Karpas-422 (cell line): ENCODE results near the gene SLC4A8. TPM values are rescaled to one million over a fixed set of nuclear protein-coding genes. Genes with fewer than 3 reads are reported as not detected.
A peak's percentile ranks its signal among the peaks of the same experiment; 100 is the strongest.

Experiments used
- DNase-seq: peaks from one replicate; pipeline ENCODE4 v3.0.0-alpha.2; 2015
- H2AFZ ChIP-seq: fragments of 200-600 bp; sonication (generic); 2 replicates; pipeline ENCODE4 v1.6.1; 2014; ENCODE audit warnings: antibody characterized with exemption, low read length, mixed read lengths
- H3K27ac ChIP-seq: fragments of 200-600 bp; sonication (generic); 2 replicates; pipeline ENCODE4 v1.5.1; 2014; ENCODE audit warnings: mild to moderate bottlenecking, low read length, moderate library complexity
- H3K27me3 ChIP-seq: fragments of 200-600 bp; sonication (generic); 2 replicates; pipeline ENCODE4 v1.6.1; 2014; ENCODE audit warnings: low read length, mixed read lengths
- H3K36me3 ChIP-seq: fragments of 200-600 bp; sonication (generic); 2 replicates; pipeline ENCODE4 v1.6.1; 2014; ENCODE audit warnings: low read length, mixed read lengths; ENCODE audit not compliant: insufficient read depth
- H3K4me1 ChIP-seq: fragments of 200-600 bp; sonication (generic); 2 replicates; pipeline ENCODE4 v1.6.1; 2014; ENCODE audit warnings: mild to moderate bottlenecking, low read length, mixed read lengths
- H3K4me2 ChIP-seq: fragments of 200-600 bp; sonication (generic); 2 replicates; pipeline ENCODE4 v1.6.1; 2014; ENCODE audit warnings: low read length, low read depth, mild to moderate bottlenecking; ENCODE audit not compliant: poor library complexity, severe bottlenecking
- H3K4me3 ChIP-seq: fragments of 200-600 bp; sonication (generic); 2 replicates; pipeline ENCODE4 v1.5.1; 2014; ENCODE audit warnings: mild to moderate bottlenecking, antibody characterized with exemption, low read length, mixed read lengths
- H3K79me2 ChIP-seq: fragments of 200-600 bp; sonication (generic); 2 replicates; pipeline ENCODE4 v1.6.1; 2014; ENCODE audit warnings: mild to moderate bottlenecking, low read length, mixed read lengths
- H3K9ac ChIP-seq: fragments of 200-600 bp; sonication (generic); 2 replicates; pipeline ENCODE4 v1.6.0; 2014; ENCODE audit warnings: low read length
- H3K9me2 ChIP-seq: fragments of 200-600 bp; sonication (generic), shearing (Covaris generic); replicated peaks from 2 replicates; pipeline ENCODE4 v1.6.0; 2014; ENCODE audit warnings: mild to moderate bottlenecking, low read length, moderate library complexity; ENCODE audit not compliant: insufficient read depth
- H3K9me3 ChIP-seq: fragments of 300-700, 200-600 bp; sonication (generic); 2 replicates; pipeline ENCODE4 v1.6.1; 2014; ENCODE audit warnings: low read length, mixed read lengths
- H4K20me1 ChIP-seq: fragments of 200-600 bp; sonication (generic); 2 replicates; pipeline ENCODE4 v1.6.1; 2014; ENCODE audit warnings: mild to moderate bottlenecking, antibody characterized with exemption, low read length, low read depth; ENCODE audit not compliant: insufficient read depth
- total RNA-seq: library from RNA; depleted of rRNA; stranded (reverse); fragments of >200 nt; shearing (Covaris generic); gene quantifications from 2 replicates; pipeline ENCODE4 v1.2.3, GENCODE V29; 2014; ENCODE audit warnings: low replicate concordance

SLC4A8 gene
- total RNA-seq, 1 experiment from 2014 or later = 9.1 TPM

- Histone ChIP-seq H3K4me1 (no peaks in the 10 kb centered on the region), H3K79me2 (no peaks in the 10 kb centered on the region), H3K27me3 (no peaks in the 10 kb centered on the region), H3K36me3 (no peaks in the 10 kb centered on the region), H2AFZ (no peak overlapping the region), H3K4me2 (no peak overlapping the region), H3K4me3 (no peak overlapping the region), H3K9me3 (no peaks in the 10 kb centered on the region), H3K9ac (no peak overlapping the region), H3K9me2 (no peaks in the 10 kb centered on the region), H4K20me1 (no peaks in the 10 kb centered on the region), H3K27ac (no peak overlapping the region)
- DNase-seq = no peak
Measured at GRCh38 chr12:51407604-51408003, 17.0 kb upstream of the SLC4A8 start.

GRCh38 chr12:51409846-51410245 lies 14.8 kb upstream of the SLC4A8 start:
- Histone ChIP-seq H3K4me2 (no peak overlapping the region), H3K27ac (no peak overlapping the region), H3K27me3 (no peaks in the 10 kb centered on the region), H3K9me2 (no peaks in the 10 kb centered on the region), H3K4me3 (no peak overlapping the region), H3K9ac (no peak overlapping the region), H3K36me3 (no peaks in the 10 kb centered on the region), H3K9me3 (no peaks in the 10 kb centered on the region), H3K4me1 (no peaks in the 10 kb centered on the region), H4K20me1 (no peaks in the 10 kb centered on the region), H2AFZ (no peak overlapping the region), H3K79me2 (no peaks in the 10 kb centered on the region)
- DNase-seq = no peak

- H4K20me1 ChIP-seq = no peaks in the 10 kb centered on the region
- H3K27ac ChIP-seq = no peak overlapping the region
- no peaks in the 10 kb centered on the region for H3K27me3 ChIP-seq
- no peaks in the 10 kb centered on the region for H3K4me1 ChIP-seq
- no peak overlapping the region for H3K4me3 ChIP-seq
- H3K4me2 ChIP-seq = no peak overlapping the region
- H3K9me3 ChIP-seq = no peaks in the 10 kb centered on the region
- DNase-seq = no peak
- H3K9me2 ChIP-seq = no peaks in the 10 kb centered on the region
- no peak overlapping the region for H2AFZ ChIP-seq
- no peaks in the 10 kb centered on the region for H3K36me3 ChIP-seq
- no peak overlapping the region for H3K9ac ChIP-seq
- H3K79me2 ChIP-seq = no peaks in the 10 kb centered on the region
Measured at GRCh38 chr12:51413149-51413548, 11.5 kb upstream of the SLC4A8 start.

- H3K9ac ChIP-seq = no peak overlapping the region
- H3K9me3 ChIP-seq = no peaks in the 10 kb centered on the region
- H3K36me3 ChIP-seq = no peaks in the 10 kb centered on the region
- H3K4me3 ChIP-seq = no peak overlapping the region
- H4K20me1 ChIP-seq = no peaks in the 10 kb centered on the region
- H3K27me3 ChIP-seq = no peaks in the 10 kb centered on the region
- no peak overlapping the region for H3K4me2 ChIP-seq
- DNase-seq = no peak
- H2AFZ ChIP-seq = no peak overlapping the region
- H3K9me2 ChIP-seq = no peaks in the 10 kb centered on the region
- no peak overlapping the region for H3K27ac ChIP-seq
- H3K4me1 ChIP-seq = no peaks in the 10 kb centered on the region
- H3K79me2 ChIP-seq = no peaks in the 10 kb centered on the region
Measured at GRCh38 chr12:51413791-51414190, 10.8 kb upstream of the SLC4A8 start.

- Histone ChIP-seq H4K20me1 (no peaks in the 10 kb centered on the region), H3K9ac (no peak overlapping the region), H3K36me3 (no peaks in the 10 kb centered on the region), H3K27me3 (no peaks in the 10 kb centered on the region), H2AFZ (no peak overlapping the region), H3K4me1 (no peaks in the 10 kb centered on the region), H3K4me3 (no peak overlapping the region), H3K79me2 (no peaks in the 10 kb centered on the region), H3K27ac (no peak overlapping the region), H3K4me2 (no peak overlapping the region), H3K9me3 (no peaks in the 10 kb centered on the region), H3K9me2 (no peaks in the 10 kb centered on the region)
- no peak for DNase-seq
Measured at GRCh38 chr12:51415931-51416330, 8.7 kb upstream of the SLC4A8 start.

- H3K9ac ChIP-seq = no peak overlapping the region
Measured at GRCh38 chr12:51417826-51418225, 6.8 kb upstream of the SLC4A8 start.

GRCh38 chr12:51419425-51420193 lies 5.0 kb upstream of the SLC4A8 start:
- H4K20me1 ChIP-seq = peaks cover 2% of the 10 kb centered on the region; the same call in 1 of the 2 replicates
- H2AFZ ChIP-seq = no peak overlapping the region
- no peak overlapping the region for H3K27ac ChIP-seq
- H3K36me3 ChIP-seq = no peaks in the 10 kb centered on the region
- no peaks in the 10 kb centered on the region for H3K9me2 ChIP-seq
- peaks cover 7% of the 10 kb centered on the region for H3K4me1 ChIP-seq
- H3K4me3 ChIP-seq = no peak overlapping the region
- no peak overlapping the region for H3K9ac ChIP-seq
- no peaks in the 10 kb centered on the region for H3K27me3 ChIP-seq
- no peaks in the 10 kb centered on the region for H3K79me2 ChIP-seq
- H3K9me3 ChIP-seq = no peaks in the 10 kb centered on the region
- H3K4me2 ChIP-seq = no peak overlapping the region
- no peak for DNase-seq

More at GRCh38 chr12:51417826-51418225, 6.8 kb upstream of the SLC4A8 start:
- no peak overlapping the region for H3K27ac ChIP-seq
- no peaks in the 10 kb centered on the region for H3K9me2 ChIP-seq
- no peak overlapping the region for H2AFZ ChIP-seq
- no peaks in the 10 kb centered on the region for H3K9me3 ChIP-seq
- H3K4me3 ChIP-seq = no peak overlapping the region
- no peak overlapping the region for H3K4me2 ChIP-seq
- DNase-seq = no peak
- no peaks in the 10 kb centered on the region for H3K4me1 ChIP-seq
- no peaks in the 10 kb centered on the region for H4K20me1 ChIP-seq
- no peaks in the 10 kb centered on the region for H3K79me2 ChIP-seq
- H3K36me3 ChIP-seq = no peaks in the 10 kb centered on the region
- H3K27me3 ChIP-seq = no peaks in the 10 kb centered on the region

GRCh38 chr12:51421266-51421884 lies 3.3 kb upstream of the SLC4A8 start:
- H2AFZ ChIP-seq = no peak overlapping the region
- H3K36me3 ChIP-seq = no peaks in the 10 kb centered on the region
- no peaks in the 10 kb centered on the region for H3K9me3 ChIP-seq
- no peaks in the 10 kb centered on the region for H3K27me3 ChIP-seq
- no peaks in the 10 kb centered on the region for H3K79me2 ChIP-seq
- H3K4me1 ChIP-seq = peaks cover 16% of the 10 kb centered on the region
- DNase-seq = peak; percentile 80
- no peak overlapping the region for H3K4me2 ChIP-seq
- H3K9ac ChIP-seq = no peak overlapping the region
- no peak overlapping the region for H3K27ac ChIP-seq
- H3K9me2 ChIP-seq = no peaks in the 10 kb centered on the region
- peaks cover 2% of the 10 kb centered on the region; the same call in 1 of the 2 replicates for H4K20me1 ChIP-seq
- H3K4me3 ChIP-seq = no peak overlapping the region
